Trophoblast cell (in vitro differentiated cells and primary cell): ENCODE measurements around the gene TSPAN9.

Experiments
- DNase-seq, 2 donors: peaks; one replicate each; pipeline ENCODE4 v3.0.0-alpha.2; 2016
- H2AFZ ChIP-seq: 2 replicates; pipeline ENCODE4 v1.6.1; 2013; ENCODE audit warnings: low read length, moderate library complexity, mild to moderate bottlenecking; ENCODE audit not compliant: insufficient read depth, poor library complexity
- H2AK5ac ChIP-seq: 2 replicates; pipeline ENCODE4 v1.6.1; 2013; ENCODE audit warnings: mild to moderate bottlenecking, low read length
- H2BK120ac ChIP-seq: 2 replicates; pipeline ENCODE4 v1.6.1; 2013; ENCODE audit warnings: low read length, mild to moderate bottlenecking, moderate library complexity; ENCODE audit not compliant: insufficient read depth, poor library complexity
- H2BK12ac ChIP-seq: 2 replicates; pipeline ENCODE4 v1.6.1; 2013; ENCODE audit warnings: mild to moderate bottlenecking, low read length, moderate library complexity
- H2BK5ac ChIP-seq: 2 replicates; pipeline ENCODE4 v1.6.1; 2013; ENCODE audit warnings: low read length, low read depth, moderate library complexity, mild to moderate bottlenecking; ENCODE audit not compliant: poor library complexity
- H3K14ac ChIP-seq: 2 replicates; pipeline ENCODE4 v1.6.1; 2013; ENCODE audit warnings: mild to moderate bottlenecking, low read length
- H3K18ac ChIP-seq: 2 replicates; pipeline ENCODE4 v1.6.1; 2013; ENCODE audit warnings: mild to moderate bottlenecking, low read length
- H3K23ac ChIP-seq: 2 replicates; pipeline ENCODE4 v1.6.1; 2013; ENCODE audit warnings: low read length
- H3K27ac ChIP-seq: 2 replicates; pipeline ENCODE4 v1.5.1; 2013; ENCODE audit warnings: low read depth, mild to moderate bottlenecking, inconsistent platforms, low read length, moderate library complexity
- H3K27me3 ChIP-seq: 2 replicates; pipeline ENCODE4 v1.6.1; 2013; ENCODE audit warnings: inconsistent platforms, mild to moderate bottlenecking, low read length, moderate library complexity; ENCODE audit not compliant: insufficient read depth
- H3K36me3 ChIP-seq, 2 experiments: 1 replicate in 1 of 2; 2 replicates in 1 of 2; pipeline ENCODE4 v1.6.1; 2013; ENCODE audit warnings: low read length in 2 of 2, mild to moderate bottlenecking in 2 of 2, moderate library complexity in 1 of 2; ENCODE audit not compliant: insufficient read depth in 2 of 2, control insufficient read depth in 1 of 2
- H3K4ac ChIP-seq: 2 replicates; pipeline ENCODE4 v1.6.1; 2013; ENCODE audit warnings: low read depth, mild to moderate bottlenecking, low read length, moderate library complexity
- H3K4me1 ChIP-seq, 2 experiments: 1 replicate in 1 of 2; 2 replicates in 1 of 2; pipeline ENCODE4 v1.6.1; 2013; ENCODE audit warnings: low read length in 2 of 2, mild to moderate bottlenecking in 2 of 2, moderate library complexity in 1 of 2; ENCODE audit not compliant: insufficient read depth in 2 of 2, control insufficient read depth in 1 of 2
- H3K4me2 ChIP-seq: 2 replicates; pipeline ENCODE4 v1.6.1; 2013; ENCODE audit warnings: inconsistent platforms, mild to moderate bottlenecking, low read length, moderate library complexity
- H3K4me3 ChIP-seq: 2 replicates; pipeline ENCODE4 v1.5.1; 2013; ENCODE audit warnings: mild to moderate bottlenecking, low read depth, low read length, inconsistent platforms
- H3K79me1 ChIP-seq: one replicate; pipeline ENCODE4 v1.6.1; 2013; ENCODE audit warnings: low read length
- H3K79me2 ChIP-seq: 2 replicates; pipeline ENCODE4 v1.6.1; 2013; ENCODE audit warnings: low read length, mild to moderate bottlenecking; ENCODE audit not compliant: control insufficient read depth, insufficient read depth, poor library complexity
- H3K9ac ChIP-seq: 2 replicates; pipeline ENCODE4 v1.6.1; 2013; ENCODE audit warnings: mild to moderate bottlenecking, low read length
- H3K9me3 ChIP-seq: 2 replicates; pipeline ENCODE4 v1.6.1; 2013; ENCODE audit warnings: low read depth, mild to moderate bottlenecking, control low read depth, inconsistent platforms, low read length; ENCODE audit not compliant: insufficient read depth
- H4K12ac ChIP-seq: 2 replicates; pipeline ENCODE4 v1.6.1; 2013; ENCODE audit warnings: low read depth, mild to moderate bottlenecking, low read length, moderate library complexity
- H4K8ac ChIP-seq: 2 replicates; pipeline ENCODE4 v1.6.1; 2013; ENCODE audit warnings: low read depth, mild to moderate bottlenecking, low read length, moderate library complexity
- H4K91ac ChIP-seq: one replicate; pipeline ENCODE4 v1.6.1; 2013; ENCODE audit warnings: low read depth, mild to moderate bottlenecking, low read length, moderate library complexity
- WGBS: extraction: QIAGEN DNeasy Blood & Tissue Kit; methylation state at CpG from one replicate; pipeline ENCODE4 v1.1.7; 2013; ENCODE audit warnings: missing lambda C conversion rate; ENCODE audit not compliant: insufficient read length, insufficient coverage; ENCODE audit errors: extremely low coverage; 5-methylcytosine and 5-hydroxymethylcytosine counted together

TSPAN9 gene

DNA sequence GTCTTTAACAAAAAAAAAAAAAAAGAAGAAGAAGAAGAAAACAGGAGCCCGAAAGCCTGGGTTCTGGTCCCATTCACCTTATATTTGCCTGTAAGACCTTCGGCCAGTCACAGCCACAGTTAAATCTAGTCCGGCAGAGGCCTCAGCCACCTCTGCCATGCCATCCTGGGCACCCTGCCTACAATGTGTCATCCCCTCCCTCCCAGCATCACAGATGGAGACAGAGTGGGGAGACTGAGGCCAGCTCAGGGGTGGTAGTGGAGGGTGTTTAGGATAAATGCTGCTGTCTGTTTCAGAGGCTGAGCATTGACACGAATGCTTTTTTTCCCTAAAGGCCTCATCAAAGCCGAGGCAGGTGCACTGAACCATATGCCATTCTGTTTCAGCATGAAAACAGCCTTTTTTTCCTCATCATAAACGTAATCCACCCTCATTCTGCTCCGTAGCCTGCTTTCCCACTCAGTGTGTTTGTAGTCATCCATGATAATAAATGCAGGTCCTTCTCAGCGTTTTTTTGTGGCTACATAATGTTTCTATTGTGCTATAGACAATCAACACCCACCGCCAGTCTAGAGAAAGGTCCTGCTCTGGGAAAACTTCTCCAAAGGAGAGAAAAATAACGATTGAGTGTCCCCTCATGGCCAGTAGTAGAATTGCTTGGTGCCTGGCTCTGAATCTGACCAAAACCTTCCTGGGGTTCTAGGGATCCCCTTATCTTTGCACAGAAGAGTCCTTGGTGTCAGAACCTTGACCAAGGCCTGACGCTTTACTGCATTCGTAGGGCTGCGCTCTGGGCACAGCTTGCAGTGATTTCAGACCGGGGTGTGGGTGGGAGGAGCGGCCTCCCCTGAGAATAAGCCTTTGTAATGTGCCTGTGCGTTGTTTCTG, 41.1 kb upstream of the TSPAN9 start:
- Histone ChIP-seq H3K18ac (no peak overlapping the region), H4K8ac (no peak overlapping the region), H2BK120ac (no peak overlapping the region), H3K4me3 (no peak overlapping the region), H3K23ac (no peak overlapping the region), H2AK5ac (no peak overlapping the region), H2AFZ (no peak overlapping the region), H3K79me2 (no peaks in the 10 kb centered on the region), H2BK12ac (no peak overlapping the region), H4K12ac (no peak overlapping the region), H3K79me1 (no peaks in the 10 kb centered on the region), H3K9ac (no peak overlapping the region), H3K27ac (no peak overlapping the region), H3K9me3 (peaks cover 2% of the 10 kb centered on the region), H4K91ac (no peak overlapping the region), H3K14ac (no peak overlapping the region), H2BK5ac (no peak overlapping the region), H3K36me3 (peaks cover 30 to 41% of the 10 kb centered on the region in 2 experiments), H3K4ac (no peak overlapping the region), H3K27me3 (no peaks in the 10 kb centered on the region), H3K4me1 (peaks cover 0 to 3% of the 10 kb centered on the region in 2 experiments), H3K4me2 (no peak overlapping the region)
- no CpG with 5 or more reads among the region's 16 CpGs for WGBS
- DNase-seq: no peak

DNA sequence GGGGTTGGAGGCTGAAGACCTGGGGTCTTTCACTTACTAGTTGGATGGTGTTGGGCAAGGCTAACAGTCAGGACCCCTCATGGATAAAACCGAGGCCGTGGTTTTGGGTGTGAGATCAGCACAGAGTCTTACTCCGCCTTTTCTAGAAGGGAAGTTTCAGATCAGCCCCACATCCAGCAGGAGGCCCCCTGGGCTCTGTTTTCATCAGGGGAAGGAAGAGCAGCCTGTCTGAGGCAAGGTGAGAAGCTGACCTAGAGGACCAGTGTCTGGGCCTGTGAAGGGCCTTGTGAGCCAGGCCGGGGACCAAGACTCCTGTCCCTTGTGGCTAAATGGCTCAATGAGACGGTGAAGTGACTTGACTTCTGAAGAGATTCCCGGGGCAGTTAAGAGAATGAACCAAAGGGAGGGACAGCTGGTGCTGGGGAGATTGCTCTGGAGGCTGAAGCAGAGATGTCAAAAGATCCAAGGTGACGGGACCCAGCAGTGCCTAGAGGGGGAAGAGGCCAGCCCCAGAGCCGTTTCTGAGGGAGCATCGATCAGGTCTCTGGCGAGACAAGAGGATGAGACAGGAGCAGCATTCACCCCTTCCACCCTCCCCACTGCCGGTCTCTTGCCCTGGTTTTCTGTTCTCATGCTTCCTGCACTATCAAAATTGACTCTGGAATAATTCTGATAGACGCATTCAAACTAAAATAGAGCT, 40.1 kb upstream of the TSPAN9 start:
- no peaks in the 10 kb centered on the region for H3K79me1 ChIP-seq
- H3K4me3 ChIP-seq: no peak overlapping the region
- H3K18ac ChIP-seq: no peak overlapping the region
- no peak overlapping the region for H4K91ac ChIP-seq
- peaks cover 2% of the 10 kb centered on the region for H3K9me3 ChIP-seq
- H2AK5ac ChIP-seq: no peak overlapping the region
- no peak overlapping the region for H4K8ac ChIP-seq
- H3K4me1 ChIP-seq: peaks cover 0 to 3% of the 10 kb centered on the region in 2 experiments
- H3K79me2 ChIP-seq: no peaks in the 10 kb centered on the region
- H3K14ac ChIP-seq: no peak overlapping the region
- peaks cover 26 to 37% of the 10 kb centered on the region in 2 experiments for H3K36me3 ChIP-seq
- no peak overlapping the region for H3K4me2 ChIP-seq
- no peak overlapping the region for H2AFZ ChIP-seq
- no peak overlapping the region for H3K23ac ChIP-seq
- no peak overlapping the region for H3K9ac ChIP-seq
- DNase-seq: no peak
- H3K4ac ChIP-seq: no peak overlapping the region
- no peak overlapping the region for H2BK12ac ChIP-seq
- H4K12ac ChIP-seq: no peak overlapping the region
- no CpG with 5 or more reads among the region's 12 CpGs for whole genome bisulfite sequencing
- no peak overlapping the region for H3K27ac ChIP-seq
- no peaks in the 10 kb centered on the region for H3K27me3 ChIP-seq
- H2BK5ac ChIP-seq: no peak overlapping the region
- no peak overlapping the region for H2BK120ac ChIP-seq

GRCh38 chr12:3038166-3038565, 39.0 kb upstream of the TSPAN9 start:
- H3K9me3 ChIP-seq: peaks cover 2% of the 10 kb centered on the region
- H4K91ac ChIP-seq: no peak overlapping the region
- no peak overlapping the region for H3K4me2 ChIP-seq
- H3K27me3 ChIP-seq: no peaks in the 10 kb centered on the region
- peaks cover 0 to under 1% of the 10 kb centered on the region in 2 experiments for H3K4me1 ChIP-seq
- H3K23ac ChIP-seq: no peak overlapping the region
- H3K18ac ChIP-seq: no peak overlapping the region
- no peak overlapping the region for H4K12ac ChIP-seq
- DNase-seq: no peak
- no peak overlapping the region for H2BK5ac ChIP-seq
- no peak overlapping the region for H2BK12ac ChIP-seq
- H2BK120ac ChIP-seq: no peak overlapping the region
- H3K9ac ChIP-seq: no peak overlapping the region
- H2AFZ ChIP-seq: no peak overlapping the region
- H3K79me2 ChIP-seq: no peaks in the 10 kb centered on the region
- H3K79me1 ChIP-seq: no peaks in the 10 kb centered on the region
- no peak overlapping the region for H3K4ac ChIP-seq
- no peak overlapping the region for H3K14ac ChIP-seq
- no peak overlapping the region for H3K4me3 ChIP-seq
- H4K8ac ChIP-seq: no peak overlapping the region
- H3K36me3 ChIP-seq: peaks cover 26 to 35% of the 10 kb centered on the region in 2 experiments
- H2AK5ac ChIP-seq: no peak overlapping the region
- WGBS: no CpG with 5 or more reads among the region's 7 CpGs
- no peak overlapping the region for H3K27ac ChIP-seq

DNA sequence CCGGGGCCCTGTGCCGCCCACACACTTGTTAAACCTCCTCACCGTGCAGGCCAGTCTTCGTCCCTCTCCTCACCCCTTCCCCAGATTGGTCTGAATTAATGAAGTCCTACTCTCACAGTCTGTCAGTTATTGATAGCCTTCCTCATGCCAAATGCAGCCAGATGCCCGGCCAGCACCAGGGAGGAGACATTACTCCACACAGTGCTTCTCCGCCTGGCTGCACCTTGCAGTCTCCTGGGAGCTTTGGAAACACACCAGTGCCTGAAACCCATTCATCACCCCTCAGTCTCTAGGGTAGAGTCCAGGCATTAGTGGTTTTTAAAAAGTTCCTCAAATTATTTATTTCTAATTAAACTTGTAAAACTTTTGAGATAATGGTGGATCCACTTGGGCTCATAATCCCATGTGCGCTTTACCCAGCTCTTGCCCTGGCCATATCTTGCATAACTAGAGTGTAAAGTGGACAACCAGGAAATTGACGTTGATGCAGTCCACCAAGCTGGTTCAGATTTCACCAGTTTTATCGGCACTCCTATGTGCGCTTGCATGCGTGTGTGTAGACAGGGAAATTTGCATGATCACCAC, 38.2 kb upstream of the TSPAN9 start:
- H3K14ac ChIP-seq: no peak overlapping the region
- WGBS: no CpG with 5 or more reads among the region's 11 CpGs
- H3K9ac ChIP-seq: no peak overlapping the region
- H3K79me2 ChIP-seq: no peaks in the 10 kb centered on the region
- no peaks in the 10 kb centered on the region for H3K79me1 ChIP-seq
- H3K4me2 ChIP-seq: no peak overlapping the region
- H4K12ac ChIP-seq: no peak overlapping the region
- H4K91ac ChIP-seq: no peak overlapping the region
- DNase-seq: no peak
- no peak overlapping the region for H3K4me3 ChIP-seq
- no peak overlapping the region for H3K18ac ChIP-seq
- H3K4me1 ChIP-seq: no peaks in the 10 kb centered on the region
- no peak overlapping the region for H3K4ac ChIP-seq
- no peak overlapping the region for H2BK120ac ChIP-seq
- H2BK12ac ChIP-seq: no peak overlapping the region
- peaks cover 26 to 37% of the 10 kb centered on the region in 2 experiments for H3K36me3 ChIP-seq
- H4K8ac ChIP-seq: no peak overlapping the region
- H2AK5ac ChIP-seq: no peak overlapping the region
- H3K23ac ChIP-seq: no peak overlapping the region
- H3K9me3 ChIP-seq: peaks cover 2% of the 10 kb centered on the region
- H3K27me3 ChIP-seq: no peaks in the 10 kb centered on the region
- H3K27ac ChIP-seq: no peak overlapping the region
- no peak overlapping the region for H2BK5ac ChIP-seq
- H2AFZ ChIP-seq: no peak overlapping the region
